ENCODE results near the gene C17orf107. TPM values are rescaled to one million over a fixed set of nuclear protein-coding genes. Genes with fewer than 3 reads are reported as not detected.
"Not testable (repeated sequence)": the region's sequence is repeated elsewhere in the genome, so short reads cannot be mapped to it uniquely, and the experiment has no call there.

The C17orf107 gene
- polyA plus RNA-seq, 3 donors from 2014 or later = 0.22 to 1.7 (median 1.3) TPM

DNA sequence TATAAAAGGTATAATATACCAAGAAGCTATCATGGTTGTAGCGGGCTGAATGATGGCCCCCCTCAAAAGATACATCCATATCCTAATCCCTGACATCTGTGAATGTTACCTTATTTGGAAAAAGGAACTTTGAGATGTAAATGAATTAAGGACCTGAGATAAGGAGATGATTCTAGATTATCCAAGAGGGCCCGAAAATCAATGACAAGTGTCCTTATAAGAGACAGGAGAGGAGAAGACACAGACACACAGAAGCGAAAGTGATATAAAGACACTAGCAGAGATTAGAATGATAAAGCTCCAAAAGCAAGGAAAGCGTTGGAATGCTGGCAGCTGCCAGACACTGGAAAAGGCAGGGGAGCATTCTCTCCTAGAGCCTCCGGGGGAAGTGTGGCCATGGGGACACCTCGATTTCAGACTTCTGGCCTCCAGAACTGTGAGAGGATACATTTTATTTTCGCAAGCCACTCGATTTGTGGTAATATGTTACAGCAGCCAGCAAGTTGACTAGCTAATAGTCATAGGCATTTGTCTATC is 20.2 kb downstream of the C17orf107 start:
- Mint-ChIP-seq H3K27me3 (ENCODE audit: low read depth in 3 of 3) (no peaks in the 10 kb centered on the region), H3K36me3 (peaks cover 0 to 3% (median 0%) of the 10 kb centered on the region in 3 donors), H3K4me1 (no peaks in the 10 kb centered on the region), H3K9me3 (no peaks in the 10 kb centered on the region), H3K27ac (no peak overlapping the region), H3K4me3 (no peak overlapping the region)
- DNase-seq = no peak

DNA sequence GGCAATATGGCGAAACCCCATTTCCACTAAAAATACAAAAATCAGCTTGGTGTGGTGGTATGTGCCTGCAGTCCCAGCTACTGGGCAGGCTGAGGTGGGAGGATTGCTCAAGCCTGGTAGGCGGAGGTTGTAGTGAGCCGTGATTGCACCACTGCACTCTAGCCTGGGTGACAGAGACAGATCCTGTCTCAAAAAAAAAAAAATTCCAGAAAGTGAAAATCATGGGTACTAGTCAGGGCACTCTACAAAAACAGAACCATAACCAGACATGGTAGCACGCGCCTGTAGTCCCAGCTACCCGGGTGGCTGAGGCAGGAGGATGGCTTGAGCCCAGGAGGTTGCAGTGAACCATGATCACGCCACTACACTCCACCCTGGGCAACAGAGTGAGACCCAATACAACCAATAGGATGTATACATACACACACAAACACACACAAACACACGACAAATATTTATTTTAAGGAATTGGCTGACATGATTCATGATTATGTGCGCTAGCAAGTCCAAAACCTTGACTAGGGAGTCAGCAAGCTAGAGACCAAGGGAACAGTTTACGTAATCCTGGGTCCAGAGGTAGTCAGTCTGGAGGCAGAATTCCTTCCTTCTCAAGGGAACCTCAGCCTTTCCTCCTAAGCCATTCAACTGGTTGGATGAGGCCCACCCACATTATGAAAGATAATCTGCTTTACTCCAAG is 21.2 kb downstream of the C17orf107 start:
- Mint-ChIP-seq H3K4me1 (no peaks in the 10 kb centered on the region), H3K36me3 (peaks cover 0 to 5% (median 0%) of the 10 kb centered on the region in 3 donors), H3K27me3 (ENCODE audit: low read depth in 3 of 3) (no peaks in the 10 kb centered on the region), H3K27ac (peak overlapping the region in 1 of 6 donors; percentile 17), H3K4me3 (no peak overlapping the region), H3K9me3 (no peaks in the 10 kb centered on the region)
- DNase-seq = no peak

DNA sequence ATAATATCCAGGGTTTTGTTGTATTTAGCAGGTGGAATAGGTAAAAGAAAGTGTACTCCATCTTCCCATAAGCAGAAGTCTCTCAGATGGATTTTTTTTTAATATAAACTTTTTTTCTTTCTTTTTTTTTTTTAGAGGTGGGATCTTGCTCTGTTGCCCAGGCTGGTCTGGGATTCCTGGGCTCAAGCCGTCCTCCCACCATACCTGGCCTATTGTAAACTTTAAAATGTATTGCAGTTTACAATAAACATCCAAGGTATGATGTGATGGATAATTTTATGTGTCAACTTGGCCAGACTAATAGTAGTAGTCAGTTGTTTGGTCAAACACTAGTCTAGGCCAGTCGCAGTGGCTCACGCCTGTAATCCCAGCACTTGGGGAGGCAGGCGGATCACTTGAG is 22.0 kb downstream of the C17orf107 start:
- H3K27me3 Mint-ChIP-seq (ENCODE audit: low read depth in 3 of 3) = no peaks in the 10 kb centered on the region
- DNase-seq = no peak
- peaks cover 0 to 5% (median 0%) of the 10 kb centered on the region in 3 donors for H3K36me3 Mint-ChIP-seq
- no peak overlapping the region for H3K27ac Mint-ChIP-seq
- H3K4me3 Mint-ChIP-seq = no peak overlapping the region
- H3K4me1 Mint-ChIP-seq = no peaks in the 10 kb centered on the region
- no peaks in the 10 kb centered on the region for H3K9me3 Mint-ChIP-seq

DNA sequence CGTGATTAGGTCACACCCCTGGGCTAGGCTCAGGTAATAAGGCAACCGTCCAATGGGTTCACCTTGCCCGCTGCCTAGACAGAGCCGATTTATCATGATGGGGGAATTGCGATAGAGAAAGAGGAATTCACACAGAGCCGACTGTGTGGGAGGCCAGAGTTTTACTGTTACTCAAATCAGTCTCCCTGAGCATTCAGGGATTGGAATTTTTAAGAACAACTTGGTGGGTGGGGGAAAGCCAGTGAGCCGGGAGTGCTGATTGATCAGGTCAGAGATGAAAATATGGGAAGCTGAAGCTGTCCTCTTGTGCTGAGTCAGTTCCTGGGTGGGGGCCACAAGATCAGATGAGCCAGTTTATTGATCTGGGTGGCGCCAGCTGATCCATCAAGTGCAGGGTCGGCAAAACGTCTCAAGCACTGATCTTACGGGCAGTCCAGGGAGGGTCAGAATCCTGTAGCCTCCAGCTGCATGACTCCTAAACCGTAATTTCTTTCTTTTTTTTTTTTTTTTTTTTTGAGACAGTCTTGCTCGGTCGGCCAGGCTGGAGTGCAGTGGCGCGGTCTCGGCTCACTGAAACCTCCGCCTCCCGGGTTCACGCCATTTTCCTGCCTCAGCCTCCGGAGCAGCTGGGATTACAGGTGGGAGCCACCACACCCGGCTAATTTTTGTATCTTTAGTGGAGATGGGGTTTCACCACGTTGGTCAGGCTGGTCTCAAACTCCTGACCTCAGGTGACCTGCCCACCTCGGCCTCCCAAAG is 27.4 kb downstream of the C17orf107 start:
- not testable (repeated sequence) for H3K9me3 Mint-ChIP-seq; DNase-seq; H3K4me1 Mint-ChIP-seq; H3K4me3 Mint-ChIP-seq; H3K27me3 Mint-ChIP-seq (ENCODE audit: low read depth in 3 of 3)
- H3K27ac Mint-ChIP-seq = peak overlapping the region in 1 of 6 donors; percentile 10
- peaks cover 0 to 17% (median 10%) of the 10 kb centered on the region in 3 donors for H3K36me3 Mint-ChIP-seq

DNA sequence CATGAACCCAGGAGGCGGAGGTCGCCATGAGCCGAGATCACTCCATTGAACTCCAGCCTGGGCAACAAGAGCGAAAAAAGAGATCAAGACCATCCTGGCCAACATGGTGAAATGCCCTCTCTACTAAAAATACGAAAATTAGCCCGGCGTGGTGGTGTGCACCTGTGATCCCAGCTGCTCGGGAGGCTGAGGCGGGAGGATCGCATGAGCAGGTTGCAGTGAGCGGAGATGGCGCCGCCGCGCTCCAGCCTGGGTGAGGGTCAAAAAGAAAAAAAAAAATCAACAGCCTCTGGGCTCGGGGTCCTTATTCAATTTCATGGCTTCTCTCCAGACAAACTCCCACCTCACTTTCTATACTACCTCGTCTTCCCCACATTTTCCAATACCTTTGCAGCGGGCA is 29.5 kb downstream of the C17orf107 start:
- no peak overlapping the region for H3K27ac Mint-ChIP-seq
- peaks cover 0 to 21% (median 10%) of the 10 kb centered on the region in 3 donors for H3K36me3 Mint-ChIP-seq
- no peak for DNase-seq
- no peak overlapping the region for H3K4me3 Mint-ChIP-seq
- H3K27me3 Mint-ChIP-seq (ENCODE audit: low read depth in 3 of 3) = peaks cover 3 to 5% (median 5%) of the 10 kb centered on the region in 3 donors
- H3K4me1 Mint-ChIP-seq = peaks cover 13 to 14% of the 10 kb centered on the region in 2 donors
- no peaks in the 10 kb centered on the region for H3K9me3 Mint-ChIP-seq

DNA sequence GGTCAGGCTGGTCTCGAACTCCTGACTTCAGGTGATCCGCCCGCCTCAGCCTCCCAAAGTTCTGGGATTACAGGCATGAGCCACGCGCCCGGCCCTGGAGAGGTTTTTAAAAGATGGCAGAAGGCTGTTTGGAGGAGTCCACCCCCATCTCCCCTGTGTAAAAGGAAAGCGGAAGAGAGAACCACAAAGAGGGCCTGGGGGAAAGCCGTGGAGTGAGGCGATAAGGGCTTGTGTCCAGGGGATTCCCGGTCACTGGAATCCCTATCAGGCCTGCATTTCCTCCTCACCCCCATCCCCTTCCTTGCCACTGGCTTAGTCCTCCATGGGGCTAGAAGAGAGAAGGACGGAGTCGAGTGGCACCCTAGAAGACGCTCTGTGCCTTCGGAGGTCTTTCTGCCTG is 32.6 kb downstream of the C17orf107 start, which contains the start of gene GP1BA:
GP1BA (plus strand) TSS at position 315 of the 400 bp plus-strand sequence. CDS start 328 bp downstream, outside the sequence.
- Mint-ChIP-seq H3K9me3 (no peaks in the 10 kb centered on the region), H3K36me3 (peaks cover 0 to 16% (median 16%) of the 10 kb centered on the region in 3 donors), H3K27ac (peak within 1 kb of the TSS in 4 of 6 donors; percentile 7 to 63 (median 22)), H3K4me1 (peaks cover 32 to 33% of the 10 kb centered on the region in 2 donors), H3K27me3 (ENCODE audit: low read depth in 3 of 3) (peaks cover 5 to 12% (median 10%) of the 10 kb centered on the region in 3 donors), H3K4me3 (no peak within 1 kb of the TSS)
- no peak for DNase-seq

DNA sequence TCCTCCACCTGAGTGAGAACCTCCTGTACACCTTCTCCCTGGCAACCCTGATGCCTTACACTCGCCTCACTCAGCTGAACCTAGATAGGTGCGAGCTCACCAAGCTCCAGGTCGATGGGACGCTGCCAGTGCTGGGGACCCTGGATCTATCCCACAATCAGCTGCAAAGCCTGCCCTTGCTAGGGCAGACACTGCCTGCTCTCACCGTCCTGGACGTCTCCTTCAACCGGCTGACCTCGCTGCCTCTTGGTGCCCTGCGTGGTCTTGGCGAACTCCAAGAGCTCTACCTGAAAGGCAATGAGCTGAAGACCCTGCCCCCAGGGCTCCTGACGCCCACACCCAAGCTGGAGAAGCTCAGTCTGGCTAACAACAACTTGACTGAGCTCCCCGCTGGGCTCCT is 33.4 kb downstream of the C17orf107 start:
- no peak overlapping the region for H3K27ac Mint-ChIP-seq
- no peaks in the 10 kb centered on the region for H3K9me3 Mint-ChIP-seq
- H3K4me1 Mint-ChIP-seq = peaks cover 32 to 33% of the 10 kb centered on the region in 2 donors
- peaks cover 0 to 23% (median 16%) of the 10 kb centered on the region in 3 donors for H3K36me3 Mint-ChIP-seq
- H3K4me3 Mint-ChIP-seq = no peak overlapping the region
- DNase-seq = no peak
- H3K27me3 Mint-ChIP-seq (ENCODE audit: low read depth in 3 of 3) = peaks cover 5 to 12% (median 10%) of the 10 kb centered on the region in 3 donors

DNA sequence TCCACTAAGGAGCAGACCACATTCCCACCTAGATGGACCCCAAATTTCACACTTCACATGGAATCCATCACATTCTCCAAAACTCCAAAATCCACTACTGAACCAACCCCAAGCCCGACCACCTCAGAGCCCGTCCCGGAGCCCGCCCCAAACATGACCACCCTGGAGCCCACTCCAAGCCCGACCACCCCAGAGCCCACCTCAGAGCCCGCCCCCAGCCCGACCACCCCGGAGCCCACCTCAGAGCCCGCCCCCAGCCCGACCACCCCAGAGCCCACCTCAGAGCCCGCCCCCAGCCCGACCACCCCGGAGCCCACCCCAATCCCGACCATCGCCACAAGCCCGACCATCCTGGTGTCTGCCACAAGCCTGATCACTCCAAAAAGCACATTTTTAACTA is 34.3 kb downstream of the C17orf107 start:
- no peak for DNase-seq
- Mint-ChIP-seq H3K4me1 (peaks cover 39 to 40% of the 10 kb centered on the region in 2 donors), H3K27me3 (ENCODE audit: low read depth in 3 of 3) (peaks cover 6 to 12% (median 10%) of the 10 kb centered on the region in 3 donors), H3K9me3 (no peaks in the 10 kb centered on the region), H3K36me3 (peaks cover 0 to 25% (median 16%) of the 10 kb centered on the region in 3 donors), H3K4me3 (peak overlapping the region; percentile 54 to 79 (median 72)), H3K27ac (peak overlapping the region in 4 of 6 donors; percentile 9 to 65 (median 44))

DNA sequence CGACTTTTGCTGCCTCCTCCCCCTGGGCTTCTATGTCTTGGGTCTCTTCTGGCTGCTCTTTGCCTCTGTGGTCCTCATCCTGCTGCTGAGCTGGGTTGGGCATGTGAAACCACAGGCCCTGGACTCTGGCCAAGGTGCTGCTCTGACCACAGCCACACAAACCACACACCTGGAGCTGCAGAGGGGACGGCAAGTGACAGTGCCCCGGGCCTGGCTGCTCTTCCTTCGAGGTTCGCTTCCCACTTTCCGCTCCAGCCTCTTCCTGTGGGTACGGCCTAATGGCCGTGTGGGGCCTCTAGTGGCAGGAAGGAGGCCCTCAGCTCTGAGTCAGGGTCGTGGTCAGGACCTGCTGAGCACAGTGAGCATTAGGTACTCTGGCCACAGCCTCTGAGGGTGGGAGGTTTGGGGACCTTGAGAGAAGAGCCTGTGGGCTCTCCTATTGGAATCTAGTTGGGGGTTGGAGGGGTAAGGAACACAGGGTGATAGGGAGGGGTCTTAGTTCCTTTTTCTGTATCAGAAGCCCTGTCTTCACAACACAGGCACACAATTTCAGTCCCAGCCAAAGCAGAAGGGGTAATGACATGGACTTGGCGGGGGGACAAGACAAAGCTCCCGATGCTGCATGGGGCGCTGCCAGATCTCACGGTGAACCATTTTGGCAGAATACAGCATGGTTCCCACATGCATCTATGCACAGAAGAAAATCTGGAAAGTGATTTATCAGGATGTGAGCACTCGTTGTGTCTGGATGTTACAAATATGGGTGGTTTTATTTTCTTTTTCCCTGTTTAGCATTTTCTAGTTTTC is 35.0 kb downstream of the C17orf107 start:
- Mint-ChIP-seq H3K4me1 (peaks cover 47 to 48% of the 10 kb centered on the region in 2 donors), H3K27me3 (ENCODE audit: low read depth in 3 of 3) (peaks cover 6 to 12% (median 10%) of the 10 kb centered on the region in 3 donors), H3K9me3 (no peaks in the 10 kb centered on the region), H3K27ac (peak overlapping the region; percentile 9 to 65 (median 52)), H3K4me3 (peak overlapping the region; percentile 54 to 79 (median 72)), H3K36me3 (peaks cover 0 to 21% (median 12%) of the 10 kb centered on the region in 3 donors)
- DNase-seq = peak; percentile 54 to 55 (median 54)

DNA sequence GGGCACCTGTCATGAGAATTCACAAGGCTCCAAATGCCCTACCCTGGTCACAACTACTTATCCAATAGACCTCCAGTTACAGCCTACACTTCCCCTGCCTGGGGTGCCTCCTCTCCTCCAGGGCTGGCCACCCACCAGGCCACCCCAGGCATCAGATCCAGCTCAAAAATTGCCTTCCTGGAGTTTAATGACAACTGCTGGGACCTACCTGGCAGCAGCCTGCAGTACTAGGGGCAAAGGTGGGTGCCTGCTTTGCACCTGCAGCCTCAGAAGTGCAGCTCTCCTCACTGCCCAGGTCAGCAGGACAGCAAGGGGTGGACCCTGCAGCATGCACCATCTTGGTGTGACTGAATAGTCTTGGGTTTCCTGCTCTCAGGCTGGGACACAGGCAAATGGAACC is 36.3 kb downstream of the C17orf107 start:
- Mint-ChIP-seq H3K9me3 (no peaks in the 10 kb centered on the region), H3K36me3 (peaks cover 0 to 22% (median 15%) of the 10 kb centered on the region in 3 donors), H3K4me1 (peaks cover 48 to 53% of the 10 kb centered on the region in 2 donors), H3K27ac (peak overlapping the region in 4 of 6 donors; percentile 24 to 65 (median 50)), H3K27me3 (ENCODE audit: low read depth in 3 of 3) (peaks cover 13 to 17% (median 14%) of the 10 kb centered on the region in 3 donors), H3K4me3 (no peak overlapping the region)
- no peak for DNase-seq

DNA sequence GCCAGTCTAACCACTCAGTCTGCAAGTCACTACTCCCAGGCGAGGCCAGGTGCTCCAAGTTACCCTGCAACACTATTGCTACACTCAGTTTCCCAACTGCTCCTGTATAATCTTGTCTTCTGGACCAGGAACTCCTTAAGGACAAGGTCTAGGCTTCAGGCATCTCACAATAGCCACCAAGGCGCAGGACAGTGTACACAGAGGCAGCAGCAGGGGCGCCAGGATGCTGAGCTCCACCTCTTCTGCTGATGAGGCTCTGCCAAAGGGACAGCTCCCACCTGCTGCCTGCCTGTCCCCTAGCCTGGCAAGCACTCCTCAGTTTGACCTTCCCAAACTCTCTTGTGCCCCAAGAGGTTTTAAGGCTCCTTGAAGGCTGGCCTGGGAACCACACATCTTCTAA is 37.1 kb downstream of the C17orf107 start:
- H3K36me3 Mint-ChIP-seq = peaks cover 0 to 24% (median 10%) of the 10 kb centered on the region in 3 donors
- H3K9me3 Mint-ChIP-seq = no peaks in the 10 kb centered on the region
- peak overlapping the region in 4 of 6 donors; percentile 26 to 65 (median 54) for H3K27ac Mint-ChIP-seq
- DNase-seq = no peak
- peaks cover 56 to 59% of the 10 kb centered on the region in 2 donors for H3K4me1 Mint-ChIP-seq
- H3K4me3 Mint-ChIP-seq = peak overlapping the region in 2 of 5 donors; percentile 0 to 3
- H3K27me3 Mint-ChIP-seq (ENCODE audit: low read depth in 3 of 3) = peaks cover 13 to 25% (median 14%) of the 10 kb centered on the region in 3 donors

DNA sequence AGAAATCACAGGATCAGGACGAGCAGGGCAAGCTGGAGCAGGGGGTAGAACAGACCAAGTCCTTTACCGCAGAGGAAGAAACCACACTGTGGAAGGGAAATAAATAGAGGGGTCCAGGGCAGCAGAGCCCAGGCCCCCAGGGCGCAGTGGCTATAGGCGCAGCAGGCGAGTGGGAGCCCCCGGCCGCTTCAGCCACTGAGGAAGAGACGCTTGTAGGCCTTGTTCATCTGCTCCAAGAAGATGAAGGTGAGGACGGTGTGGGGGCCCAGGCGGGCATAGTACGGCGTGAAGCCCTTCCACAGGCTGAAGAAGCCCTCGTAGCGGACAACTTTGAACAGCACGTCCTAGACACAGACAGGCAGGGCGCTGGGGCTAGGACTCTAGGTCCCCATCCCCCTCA is 38.2 kb downstream of the C17orf107 start:
- DNase-seq = no peak
- peak overlapping the region in 2 of 5 donors; percentile 14 to 44 for H3K4me3 Mint-ChIP-seq
- H3K36me3 Mint-ChIP-seq = peaks cover 6 to 35% (median 17%) of the 10 kb centered on the region in 3 donors
- H3K4me1 Mint-ChIP-seq = peaks cover 67% of the 10 kb centered on the region in 2 donors
- H3K27me3 Mint-ChIP-seq (ENCODE audit: low read depth in 3 of 3) = peaks cover 13 to 25% (median 14%) of the 10 kb centered on the region in 3 donors
- H3K9me3 Mint-ChIP-seq = no peaks in the 10 kb centered on the region
- peak overlapping the region in 1 of 6 donors; percentile 26 for H3K27ac Mint-ChIP-seq

DNA sequence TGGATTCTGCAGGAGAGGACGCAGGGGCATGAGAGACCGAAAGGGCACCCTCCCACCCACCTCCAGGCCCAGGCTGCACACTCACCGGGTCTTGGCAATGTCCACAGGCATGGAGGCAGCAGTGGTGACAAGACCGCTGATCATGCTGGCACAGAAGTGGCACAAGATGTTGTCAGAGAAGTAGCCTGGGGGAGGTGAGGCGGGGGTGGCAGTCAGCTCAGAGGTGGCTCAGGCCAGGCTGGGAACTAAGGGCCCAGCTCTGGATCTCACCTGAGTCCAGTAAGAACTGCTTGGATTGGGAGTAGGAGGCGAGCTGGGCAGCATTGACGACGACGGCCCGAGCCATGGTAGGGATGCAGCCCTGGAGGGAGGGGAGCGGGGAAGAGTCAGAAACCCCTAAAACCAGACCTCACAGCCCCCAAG is 38.7 kb downstream of the C17orf107 start:
- H3K27me3 Mint-ChIP-seq (ENCODE audit: low read depth in 3 of 3) = peaks cover 13 to 27% (median 13%) of the 10 kb centered on the region in 3 donors
- DNase-seq = no peak
- peaks cover 67 to 70% of the 10 kb centered on the region in 2 donors for H3K4me1 Mint-ChIP-seq
- peak overlapping the region; percentile 36 to 100 (median 99) for H3K4me3 Mint-ChIP-seq
- peak overlapping the region in 2 of 6 donors; percentile 51 to 84 for H3K27ac Mint-ChIP-seq
- peaks cover 6 to 40% (median 20%) of the 10 kb centered on the region in 3 donors for H3K36me3 Mint-ChIP-seq
- H3K9me3 Mint-ChIP-seq = no peaks in the 10 kb centered on the region
